Hepatocyte (in vitro differentiated cells): Measurements from ENCODE around the gene TIMM23.
"Not testable (repeated sequence)": the region's sequence is repeated elsewhere in the genome, so short reads cannot be mapped to it uniquely, and the experiment has no call there.

ENCODE experiments used
- CTCF ChIP-seq: fragments of 200-600 bp; sonication (generic); IDR thresholded peaks from 2 replicates; pipeline ENCODE4 v1.5.1; 2016; ENCODE audit warnings: antibody characterized with exemption, mild to moderate bottlenecking; ENCODE audit not compliant: poor library complexity
- EZH2 ChIP-seq: fragments of 200-600 bp; sonication (generic); IDR thresholded peaks from 2 replicates; pipeline ENCODE4 v1.6.1; 2016; ENCODE audit warnings: antibody characterized with exemption, mild to moderate bottlenecking, borderline replicate concordance
- EZH2phosphoT487 ChIP-seq: fragments of 200-600 bp; sonication (generic); IDR thresholded peaks from one replicate; pipeline ENCODE4 v1.6.1; 2018; ENCODE audit warnings: antibody characterized with exemption, mild to moderate bottlenecking, low read depth, moderate library complexity; ENCODE audit not compliant: unreplicated experiment, severe bottlenecking

- TF ChIP-seq CTCF, EZH2, EZH2phosphoT487: not testable (repeated sequence)
These were observed 14.4 kb upstream of the TIMM23 start for GRCh38 chr10:45957928-45958327.
